ENCODE measurements around the gene CDC14A.
A peak's percentile ranks its signal among the peaks of the same experiment; 100 is the strongest.

The CDC14A gene

DNA sequence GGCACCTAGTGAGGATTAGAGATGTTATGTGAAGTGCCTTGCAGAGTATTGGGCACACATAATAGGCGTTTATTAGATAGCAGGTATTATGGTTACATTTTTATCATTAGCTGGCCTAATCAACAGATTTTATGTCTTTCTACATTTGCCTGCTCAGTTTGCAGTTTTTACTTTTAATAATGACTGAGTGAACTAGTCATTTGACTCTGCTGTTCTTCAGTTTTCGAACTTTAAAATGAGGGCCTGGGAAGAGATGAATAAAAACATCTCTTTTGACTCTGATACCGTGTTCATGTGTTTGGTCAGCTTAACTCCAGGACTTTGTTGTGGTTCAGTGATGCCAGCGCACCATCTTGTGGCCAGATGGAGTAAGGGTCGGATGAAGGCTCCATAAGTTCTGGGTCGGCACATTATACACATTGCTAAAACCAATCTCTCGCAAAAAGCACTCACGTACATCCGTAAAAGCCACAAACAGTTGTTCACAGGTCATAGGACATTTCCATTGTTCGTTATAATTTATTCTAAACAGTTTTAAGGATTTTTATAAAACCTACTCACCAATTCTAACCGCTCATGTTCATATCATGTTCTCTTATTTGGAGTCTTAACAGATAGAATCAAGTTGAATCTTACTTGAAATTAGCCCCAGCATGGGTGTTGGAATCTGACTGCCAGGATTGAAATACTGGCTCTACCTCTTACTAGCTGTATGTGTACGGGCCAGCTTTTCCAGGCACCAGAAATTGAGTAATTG is 107.2 kb downstream of the CDC14A start:
- H2BK12ac ChIP-seq (ENCODE audit: low read length): no peak overlapping the region

DNA sequence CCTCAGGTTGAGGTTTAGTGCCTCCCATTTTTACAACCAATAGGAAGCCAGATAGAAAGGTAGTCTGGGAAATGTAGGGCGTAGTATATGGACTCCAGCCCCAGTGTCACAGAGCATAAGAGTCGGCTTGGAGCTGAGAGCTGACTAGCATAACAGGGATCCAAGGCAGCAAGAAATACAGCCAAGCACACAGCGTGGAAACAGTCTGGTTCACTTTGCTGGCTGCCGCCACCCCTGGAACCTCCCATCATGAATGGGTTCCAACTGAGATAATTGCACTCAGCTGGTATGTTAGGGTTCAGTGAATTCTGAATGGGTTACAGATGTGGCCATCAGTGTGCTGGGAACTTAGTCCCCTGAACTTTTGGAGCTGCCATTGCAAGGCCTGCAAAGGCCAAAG is 108.9 kb downstream of the CDC14A start:
- peak overlapping the region; percentile 48 for H4K12ac ChIP-seq (ENCODE audit: low read depth, low read length)
- no peaks in the 10 kb centered on the region for H3K4me1 ChIP-seq (ENCODE audit: control insufficient read depth in 1 of 2, insufficient read depth in 2 of 2, low read length in 2 of 2)
- H3K23ac ChIP-seq (ENCODE audit: low read length): no peak overlapping the region
- no peak overlapping the region for H3K9ac ChIP-seq (ENCODE audit: low read length)
- H4K91ac ChIP-seq (ENCODE audit: low read depth, low read length): no peak overlapping the region
- no peaks in the 10 kb centered on the region for H3K27me3 ChIP-seq (ENCODE audit: insufficient read depth, low read length)
- H2BK5ac ChIP-seq (ENCODE audit: low read depth, low read length, poor library complexity): no peak overlapping the region
- no peaks in the 10 kb centered on the region for H3K9me3 ChIP-seq (ENCODE audit: insufficient read depth, low read depth, low read length)
- H3K18ac ChIP-seq (ENCODE audit: low read length): no peak overlapping the region
- no peak overlapping the region for H2AFZ ChIP-seq (ENCODE audit: insufficient read depth, low read length, poor library complexity)
- no peak overlapping the region for H2AK5ac ChIP-seq (ENCODE audit: low read length)
- no peak for DNase-seq
- peaks cover 3 to 5% of the 10 kb centered on the region in 2 experiments for H3K36me3 ChIP-seq (ENCODE audit: control insufficient read depth in 1 of 2, insufficient read depth in 2 of 2, low read length in 2 of 2)
- WGBS (ENCODE audit: extremely low coverage, insufficient coverage, insufficient read length): no CpG with 5 or more reads among the region's 4 CpGs
- H2BK12ac ChIP-seq (ENCODE audit: low read length): no peak overlapping the region
- H3K4me2 ChIP-seq (ENCODE audit: low read length): no peak overlapping the region
- no peak overlapping the region for H4K8ac ChIP-seq (ENCODE audit: low read depth, low read length)
- no peak overlapping the region for H3K27ac ChIP-seq (ENCODE audit: low read depth, low read length)
- H3K4ac ChIP-seq (ENCODE audit: low read depth, low read length): no peak overlapping the region
- H3K14ac ChIP-seq (ENCODE audit: low read length): no peak overlapping the region
- no peaks in the 10 kb centered on the region for H3K79me1 ChIP-seq (ENCODE audit: low read length)
- H2BK120ac ChIP-seq (ENCODE audit: insufficient read depth, low read length, poor library complexity): no peak overlapping the region
- H3K79me2 ChIP-seq (ENCODE audit: control insufficient read depth, insufficient read depth, low read length, poor library complexity): no peaks in the 10 kb centered on the region
- H3K4me3 ChIP-seq (ENCODE audit: low read depth, low read length): no peak overlapping the region

More for the DNA sequence above, 107.2 kb downstream of the CDC14A start:
- H4K91ac ChIP-seq (ENCODE audit: low read depth, low read length): no peak overlapping the region
- H2AFZ ChIP-seq (ENCODE audit: insufficient read depth, low read length, poor library complexity): no peak overlapping the region
- no peaks in the 10 kb centered on the region for H3K27me3 ChIP-seq (ENCODE audit: insufficient read depth, low read length)
- no peak overlapping the region for H3K18ac ChIP-seq (ENCODE audit: low read length)
- no peak overlapping the region for H3K4ac ChIP-seq (ENCODE audit: low read depth, low read length)
- no peak overlapping the region for H3K9ac ChIP-seq (ENCODE audit: low read length)
- H3K27ac ChIP-seq (ENCODE audit: low read depth, low read length): no peak overlapping the region
- H3K4me1 ChIP-seq (ENCODE audit: control insufficient read depth in 1 of 2, insufficient read depth in 2 of 2, low read length in 2 of 2): no peaks in the 10 kb centered on the region
- H2BK5ac ChIP-seq (ENCODE audit: low read depth, low read length, poor library complexity): no peak overlapping the region
- no peak overlapping the region for H2AK5ac ChIP-seq (ENCODE audit: low read length)
- no CpG with 5 or more reads among the region's 12 CpGs for WGBS (ENCODE audit: extremely low coverage, insufficient coverage, insufficient read length)
- H3K4me2 ChIP-seq (ENCODE audit: low read length): no peak overlapping the region
- H3K23ac ChIP-seq (ENCODE audit: low read length): no peak overlapping the region
- no peaks in the 10 kb centered on the region for H3K79me1 ChIP-seq (ENCODE audit: low read length)
- peaks cover 0 to 5% of the 10 kb centered on the region in 2 experiments for H3K36me3 ChIP-seq (ENCODE audit: control insufficient read depth in 1 of 2, insufficient read depth in 2 of 2, low read length in 2 of 2)
- no peak overlapping the region for H4K12ac ChIP-seq (ENCODE audit: low read depth, low read length)
- no peak overlapping the region for H2BK120ac ChIP-seq (ENCODE audit: insufficient read depth, low read length, poor library complexity)
- H3K14ac ChIP-seq (ENCODE audit: low read length): no peak overlapping the region
- H4K8ac ChIP-seq (ENCODE audit: low read depth, low read length): no peak overlapping the region
- H3K4me3 ChIP-seq (ENCODE audit: low read depth, low read length): no peak overlapping the region
- peak; percentile 54 to 78 for DNase-seq
- no peaks in the 10 kb centered on the region for H3K79me2 ChIP-seq (ENCODE audit: control insufficient read depth, insufficient read depth, low read length, poor library complexity)
- no peaks in the 10 kb centered on the region for H3K9me3 ChIP-seq (ENCODE audit: insufficient read depth, low read depth, low read length)

DNA sequence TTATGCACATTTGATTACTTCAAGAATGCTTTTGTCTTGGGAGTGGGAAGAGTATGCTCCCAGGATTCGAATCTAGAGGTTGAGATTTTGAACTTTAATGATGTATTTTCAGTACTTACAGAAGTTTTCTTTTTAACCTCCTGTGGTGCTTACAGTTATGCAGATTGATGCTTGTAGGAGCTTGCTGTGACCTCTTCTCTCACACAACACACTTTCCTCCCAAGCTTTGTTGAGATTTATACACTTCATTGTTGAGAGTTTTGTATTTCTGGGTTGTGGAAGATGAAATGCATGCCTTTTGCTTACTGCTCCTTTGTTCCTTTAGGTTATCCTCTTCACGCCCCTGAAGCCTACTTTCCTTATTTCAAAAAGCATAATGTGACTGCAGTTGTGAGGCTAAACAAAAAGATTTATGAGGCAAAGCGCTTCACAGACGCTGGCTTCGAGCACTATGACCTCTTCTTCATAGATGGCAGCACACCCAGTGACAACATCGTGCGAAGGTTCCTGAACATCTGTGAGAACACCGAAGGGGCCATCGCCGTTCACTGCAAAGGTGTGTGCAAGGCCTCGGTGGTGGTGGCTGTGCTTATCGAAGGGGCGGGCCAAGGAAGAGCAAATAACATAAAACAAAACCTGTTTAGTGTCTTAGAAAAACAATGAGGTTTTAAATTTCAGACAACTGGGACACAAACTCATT is 110.2 kb downstream of the CDC14A start:
- Histone ChIP-seq H4K12ac (ENCODE audit: low read depth, low read length) (no peak overlapping the region), H3K14ac (ENCODE audit: low read length) (no peak overlapping the region), H3K79me1 (ENCODE audit: low read length) (no peaks in the 10 kb centered on the region), H3K9me3 (ENCODE audit: insufficient read depth, low read depth, low read length) (no peaks in the 10 kb centered on the region), H3K27ac (ENCODE audit: low read depth, low read length) (no peak overlapping the region), H3K79me2 (ENCODE audit: control insufficient read depth, insufficient read depth, low read length, poor library complexity) (no peaks in the 10 kb centered on the region), H4K8ac (ENCODE audit: low read depth, low read length) (no peak overlapping the region), H2BK12ac (ENCODE audit: low read length) (no peak overlapping the region), H3K23ac (ENCODE audit: low read length) (no peak overlapping the region), H2BK120ac (ENCODE audit: insufficient read depth, low read length, poor library complexity) (no peak overlapping the region), H3K4ac (ENCODE audit: low read depth, low read length) (no peak overlapping the region), H2BK5ac (ENCODE audit: low read depth, low read length, poor library complexity) (no peak overlapping the region), H3K9ac (ENCODE audit: low read length) (no peak overlapping the region), H2AFZ (ENCODE audit: insufficient read depth, low read length, poor library complexity) (no peak overlapping the region), H3K4me1 (ENCODE audit: control insufficient read depth in 1 of 2, insufficient read depth in 2 of 2, low read length in 2 of 2) (no peaks in the 10 kb centered on the region), H3K36me3 (ENCODE audit: control insufficient read depth in 1 of 2, insufficient read depth in 2 of 2, low read length in 2 of 2) (peaks cover 3 to 5% of the 10 kb centered on the region in 2 experiments), H3K18ac (ENCODE audit: low read length) (no peak overlapping the region), H4K91ac (ENCODE audit: low read depth, low read length) (no peak overlapping the region), H3K4me3 (ENCODE audit: low read depth, low read length) (no peak overlapping the region), H2AK5ac (ENCODE audit: low read length) (no peak overlapping the region), H3K4me2 (ENCODE audit: low read length) (no peak overlapping the region), H3K27me3 (ENCODE audit: insufficient read depth, low read length) (no peaks in the 10 kb centered on the region)
- DNase-seq: no peak
- WGBS (ENCODE audit: extremely low coverage, insufficient coverage, insufficient read length): no CpG with 5 or more reads among the region's 13 CpGs

DNA sequence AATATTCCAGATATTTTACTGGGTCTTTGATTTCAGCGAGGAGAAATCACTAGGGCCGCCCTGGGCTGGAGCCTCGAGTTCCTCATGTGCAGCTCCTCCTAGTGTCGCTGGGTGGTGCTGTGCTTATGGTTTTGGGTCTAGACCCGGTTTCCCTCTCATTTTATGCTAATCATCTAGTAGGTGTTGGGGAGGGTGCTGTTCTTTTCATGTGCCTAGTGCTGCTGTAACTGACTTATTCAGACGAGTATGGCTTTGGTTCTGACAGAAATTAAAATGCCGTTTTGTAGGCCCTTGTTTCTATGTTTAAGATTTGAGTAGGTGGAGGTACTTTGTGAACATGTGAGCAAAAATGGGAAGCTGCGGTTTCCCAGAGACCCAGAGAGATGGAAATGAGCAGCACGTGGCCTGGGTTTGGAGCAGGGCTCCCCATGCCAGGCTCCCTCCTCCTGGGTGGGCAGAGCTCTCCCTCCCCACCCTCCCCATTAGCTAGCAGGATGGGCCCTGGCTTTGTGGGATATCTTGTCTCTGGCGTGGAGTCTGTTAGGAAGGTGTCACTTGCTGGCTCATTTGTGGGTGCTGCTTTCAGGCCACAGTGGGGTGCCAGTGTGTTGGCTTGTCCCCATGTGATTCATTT is 111.6 kb downstream of the CDC14A start:
- no peak overlapping the region for H4K91ac ChIP-seq (ENCODE audit: low read depth, low read length)
- H2AK5ac ChIP-seq (ENCODE audit: low read length): no peak overlapping the region
- H4K8ac ChIP-seq (ENCODE audit: low read depth, low read length): no peak overlapping the region
- no peaks in the 10 kb centered on the region for H3K4me1 ChIP-seq (ENCODE audit: control insufficient read depth in 1 of 2, insufficient read depth in 2 of 2, low read length in 2 of 2)
- H2BK5ac ChIP-seq (ENCODE audit: low read depth, low read length, poor library complexity): no peak overlapping the region
- H3K18ac ChIP-seq (ENCODE audit: low read length): no peak overlapping the region
- no CpG with 5 or more reads among the region's 10 CpGs for WGBS (ENCODE audit: extremely low coverage, insufficient coverage, insufficient read length)
- H2AFZ ChIP-seq (ENCODE audit: insufficient read depth, low read length, poor library complexity): no peak overlapping the region
- H3K14ac ChIP-seq (ENCODE audit: low read length): no peak overlapping the region
- H4K12ac ChIP-seq (ENCODE audit: low read depth, low read length): no peak overlapping the region
- no peaks in the 10 kb centered on the region for H3K27me3 ChIP-seq (ENCODE audit: insufficient read depth, low read length)
- H3K79me2 ChIP-seq (ENCODE audit: control insufficient read depth, insufficient read depth, low read length, poor library complexity): no peaks in the 10 kb centered on the region
- no peak overlapping the region for H3K4me3 ChIP-seq (ENCODE audit: low read depth, low read length)
- H3K27ac ChIP-seq (ENCODE audit: low read depth, low read length): no peak overlapping the region
- H3K9ac ChIP-seq (ENCODE audit: low read length): no peak overlapping the region
- no peak overlapping the region for H2BK120ac ChIP-seq (ENCODE audit: insufficient read depth, low read length, poor library complexity)
- H3K4me2 ChIP-seq (ENCODE audit: low read length): no peak overlapping the region
- H3K9me3 ChIP-seq (ENCODE audit: insufficient read depth, low read depth, low read length): no peaks in the 10 kb centered on the region
- DNase-seq: peak; percentile 24 to 68
- H3K23ac ChIP-seq (ENCODE audit: low read length): no peak overlapping the region
- peaks cover 3 to 5% of the 10 kb centered on the region in 2 experiments for H3K36me3 ChIP-seq (ENCODE audit: control insufficient read depth in 1 of 2, insufficient read depth in 2 of 2, low read length in 2 of 2)
- H3K4ac ChIP-seq (ENCODE audit: low read depth, low read length): no peak overlapping the region
- H3K79me1 ChIP-seq (ENCODE audit: low read length): no peaks in the 10 kb centered on the region
- H2BK12ac ChIP-seq (ENCODE audit: low read length): no peak overlapping the region
